ENCODE measurements around the gene RANBP10. TPM values are rescaled to one million over a fixed set of nuclear protein-coding genes. Genes with fewer than 3 reads are reported as not detected.

Gene RANBP10
- total and polyA plus RNA-seq, 2 of the 13 experiments (the other 11 are each of a cell fraction or from before 2014, with no cell fraction given): 9.2 to 22.7 TPM

GRCh38 chr16:67719048-67719777, 87.1 kb downstream of the RANBP10 start, which contains the start of gene GFOD2 (continued):
- no peak for TF ChIP-seq AFF4 (CRISPR knock-in tag; IDR thresholded peaks at IDR 0.05)
- TF ChIP-seq HMGA1 (CRISPR knock-in tag; conservative IDR thresholded peaks at IDR 0.05): no peak
- no peak for TF ChIP-seq SP5 (CRISPR knock-in tag; IDR thresholded peaks at IDR 0.05; ENCODE audit: borderline replicate concordance, low read depth)
- no peak; the same call in 1 of the 2 replicates for TF ChIP-seq ZNF770 (CRISPR knock-in tag; IDR thresholded peaks at IDR 0.05)
- TF ChIP-seq HDAC1 (CRISPR knock-in tag; IDR thresholded peaks at IDR 0.05): peak; percentile 98
- TF ChIP-seq ZNF136 (CRISPR knock-in tag; IDR thresholded peaks at IDR 0.05; ENCODE audit: low read depth): no peak
- peak; percentile 87 for TF ChIP-seq MYPOP (CRISPR knock-in tag; IDR thresholded peaks at IDR 0.05)
- no peak for TF ChIP-seq FOXK2 (IDR thresholded peaks at IDR 0.05)
- peak; percentile 87 for TF ChIP-seq SNAI1 (CRISPR knock-in tag; IDR thresholded peaks at IDR 0.05; ENCODE audit: borderline replicate concordance)
- TF ChIP-seq ZNF329 (CRISPR knock-in tag; IDR thresholded peaks at IDR 0.05; ENCODE audit: low read depth): peak; percentile 70; the same call in 1 of the 2 replicates
- TF ChIP-seq ZNF83 (CRISPR knock-in tag; IDR thresholded peaks at IDR 0.05; ENCODE audit: borderline replicate concordance): 0 out of 2 replicates have a peak, but pooled peaks have one; percentile 87
- no peak; the same call in 1 of the 2 replicates for TF ChIP-seq CREM (IDR thresholded peaks at IDR 0.05)
- TF ChIP-seq CREM (CRISPR knock-in tag; IDR thresholded peaks at IDR 0.05): no peak
- TF ChIP-seq ZNF740 (CRISPR knock-in tag; IDR thresholded peaks at IDR 0.05): no peak
- TF ChIP-seq SSRP1 (CRISPR knock-in tag; IDR thresholded peaks at IDR 0.05): no peak
- no peak for TF ChIP-seq FUBP1 (CRISPR knock-in tag; IDR thresholded peaks at IDR 0.05; ENCODE audit: borderline replicate concordance)
- no peak for TF ChIP-seq JUND (CRISPR knock-in tag; IDR thresholded peaks at IDR 0.05)
- no peak for TF ChIP-seq SMARCC2 (IDR thresholded peaks at IDR 0.05)
- no peak for TF ChIP-seq ZNF234 (CRISPR knock-in tag; conservative IDR thresholded peaks at IDR 0.05)
- no peak for TF ChIP-seq ZNF251 (CRISPR knock-in tag; IDR thresholded peaks at IDR 0.05)

All from HepG2 (cell line).